NCI-H748 (cell line): ENCODE data around the gene TNFRSF12A.
"Not testable (repeated sequence)": the region's sequence is repeated elsewhere in the genome, so short reads cannot be mapped to it uniquely, and the experiment has no call there.

Experiments used
- DNase-seq: peaks from one replicate; lab custom pipeline; 2025; ENCODE audit not compliant: unreplicated experiment; lab: John Stamatoyannopoulos, UW

The TNFRSF12A gene

GRCh38 chr16:3060339-3061127 lies 40.4 kb downstream of the TNFRSF12A start:
- DNase-seq, result no peak

DNA sequence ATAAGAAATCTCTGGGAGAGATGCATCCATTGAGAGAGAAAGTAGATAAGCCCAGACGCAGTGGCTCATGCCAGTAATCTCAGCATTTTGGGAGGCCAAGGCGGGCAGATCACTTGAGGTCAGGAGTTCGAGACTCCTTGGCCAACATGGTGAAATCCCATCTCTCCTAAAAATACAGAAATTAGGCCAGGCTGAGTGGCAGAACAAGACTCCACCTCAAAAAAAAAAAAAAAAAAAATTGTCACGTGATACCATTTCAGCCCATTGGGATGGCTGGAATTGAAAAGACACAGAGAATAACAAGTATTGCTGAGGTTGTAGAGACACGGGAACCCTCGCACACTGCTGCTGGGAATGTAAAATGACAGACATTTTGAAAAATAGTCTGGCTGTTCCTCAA lies 42.4 kb downstream of the TNFRSF12A start:
- no peak for DNase-seq

- no peak for DNase-seq
These were observed 43.6 kb downstream of the TNFRSF12A start for GRCh38 chr16:3063625-3064386.

DNA sequence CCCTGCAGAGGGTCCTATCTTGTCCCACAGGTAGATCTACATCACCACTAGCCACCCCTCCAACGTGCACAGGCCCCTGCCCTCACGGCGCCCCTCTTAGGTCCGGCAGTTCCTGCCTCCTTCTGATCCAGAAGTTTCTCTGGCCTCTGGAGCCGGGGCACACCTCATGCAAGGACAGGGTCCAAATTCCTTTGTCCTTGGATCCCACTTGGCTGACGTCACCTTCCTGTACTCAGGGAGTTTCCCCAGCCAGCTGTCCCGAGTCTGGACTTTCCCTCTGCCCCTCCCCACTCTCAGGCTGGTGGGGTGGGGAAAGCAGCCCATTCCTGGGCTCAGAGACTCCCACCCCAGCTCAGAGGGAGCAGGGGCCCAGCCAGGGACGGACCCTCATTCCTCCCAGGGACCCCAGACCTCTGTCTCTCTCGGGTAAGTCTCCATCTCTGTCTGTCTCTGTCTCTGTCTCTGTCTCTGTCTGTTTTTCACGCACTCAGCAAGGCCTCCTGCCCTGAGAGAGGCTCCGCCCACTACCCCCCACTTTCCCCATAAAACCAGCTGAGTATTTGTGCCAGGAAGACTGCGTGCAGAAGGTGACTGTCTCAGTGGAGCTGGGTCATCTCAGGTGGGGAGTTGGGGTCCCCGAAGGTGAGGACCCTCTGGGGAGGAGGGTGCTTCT lies 45.0 kb downstream of the TNFRSF12A start, which contains the start of gene IL32:
TSS of gene IL32 (plus strand) at position 572 of the 673 bp plus-strand sequence. CDS start 172 bp downstream, outside the sequence.
- no peak for DNase-seq

- no peak for DNase-seq
These were observed 45.7 kb downstream of the TNFRSF12A start for GRCh38 chr16:3065742-3066439.

DNA sequence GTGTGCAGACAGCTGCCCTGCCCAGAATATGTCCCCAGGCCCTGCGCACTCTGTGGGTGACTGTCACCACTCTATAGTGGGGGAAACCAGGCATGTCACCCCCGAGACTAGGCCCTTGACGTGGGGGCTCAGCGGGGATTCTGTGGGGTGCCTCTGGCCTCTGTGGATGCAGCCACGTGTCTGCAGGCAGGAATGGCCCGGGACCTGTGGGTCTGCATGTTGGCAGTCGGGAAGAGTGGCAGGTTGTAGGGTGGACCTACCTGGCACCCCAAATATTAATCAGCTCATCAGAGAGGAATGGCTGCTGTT lies 46.2 kb downstream of the TNFRSF12A start:
- no peak for DNase-seq

- no peak for DNase-seq
These were observed 48.3 kb downstream of the TNFRSF12A start for GRCh38 chr16:3068487-3068886.

DNA sequence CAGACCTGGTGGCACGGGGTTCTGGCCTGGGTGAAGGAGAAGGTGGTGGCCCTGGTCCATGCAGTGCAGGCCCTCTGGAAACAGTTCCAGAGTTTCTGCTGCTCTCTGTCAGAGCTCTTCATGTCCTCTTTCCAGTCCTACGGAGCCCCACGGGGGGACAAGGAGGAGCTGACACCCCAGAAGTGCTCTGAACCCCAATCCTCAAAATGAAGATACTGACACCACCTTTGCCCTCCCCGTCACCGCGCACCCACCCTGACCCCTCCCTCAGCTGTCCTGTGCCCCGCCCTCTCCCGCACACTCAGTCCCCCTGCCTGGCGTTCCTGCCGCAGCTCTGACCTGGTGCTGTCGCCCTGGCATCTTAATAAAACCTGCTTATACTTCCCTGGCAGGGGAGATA lies 49.0 kb downstream of the TNFRSF12A start:
- DNase-seq, result not testable (repeated sequence)

GRCh38 chr16:3070608-3071111 lies 50.5 kb downstream of the TNFRSF12A start:
- no peak for DNase-seq

DNA sequence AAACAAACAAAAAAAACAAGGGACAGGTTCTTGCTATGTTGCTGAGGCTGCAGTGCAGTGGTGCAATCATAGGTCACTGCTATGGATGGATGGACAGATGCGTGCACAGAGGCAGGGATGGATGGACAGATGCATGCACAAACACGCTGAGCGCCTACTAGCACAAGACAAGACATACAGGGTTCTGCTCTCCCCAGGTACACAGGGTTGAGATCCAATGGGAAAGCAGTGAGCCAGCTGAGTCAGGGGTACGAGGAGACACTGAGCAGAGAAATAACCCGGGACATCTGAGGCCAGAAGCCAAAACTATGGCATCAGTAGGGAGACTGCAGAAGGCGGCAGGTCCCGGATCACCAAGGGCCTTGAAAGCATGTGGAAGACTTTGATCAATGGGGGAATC lies 51.5 kb downstream of the TNFRSF12A start:
- no peak for DNase-seq
